Stimulated activated CD8-positive, alpha-beta memory T cell treated with anti-CD3 and anti-CD28 coated beads, Interleukin-12 subunit alpha, Interleukin-12 subunit beta, amount 100 ng/mL, for 24 hours (primary cell): ENCODE measurements around the gene GSTCD.

Experiments
- DNase-seq: peaks from one replicate; pipeline ENCODE4 v3.0.0-alpha.2; 2020; ENCODE audit errors: extremely low read depth

The GSTCD gene

DNA sequence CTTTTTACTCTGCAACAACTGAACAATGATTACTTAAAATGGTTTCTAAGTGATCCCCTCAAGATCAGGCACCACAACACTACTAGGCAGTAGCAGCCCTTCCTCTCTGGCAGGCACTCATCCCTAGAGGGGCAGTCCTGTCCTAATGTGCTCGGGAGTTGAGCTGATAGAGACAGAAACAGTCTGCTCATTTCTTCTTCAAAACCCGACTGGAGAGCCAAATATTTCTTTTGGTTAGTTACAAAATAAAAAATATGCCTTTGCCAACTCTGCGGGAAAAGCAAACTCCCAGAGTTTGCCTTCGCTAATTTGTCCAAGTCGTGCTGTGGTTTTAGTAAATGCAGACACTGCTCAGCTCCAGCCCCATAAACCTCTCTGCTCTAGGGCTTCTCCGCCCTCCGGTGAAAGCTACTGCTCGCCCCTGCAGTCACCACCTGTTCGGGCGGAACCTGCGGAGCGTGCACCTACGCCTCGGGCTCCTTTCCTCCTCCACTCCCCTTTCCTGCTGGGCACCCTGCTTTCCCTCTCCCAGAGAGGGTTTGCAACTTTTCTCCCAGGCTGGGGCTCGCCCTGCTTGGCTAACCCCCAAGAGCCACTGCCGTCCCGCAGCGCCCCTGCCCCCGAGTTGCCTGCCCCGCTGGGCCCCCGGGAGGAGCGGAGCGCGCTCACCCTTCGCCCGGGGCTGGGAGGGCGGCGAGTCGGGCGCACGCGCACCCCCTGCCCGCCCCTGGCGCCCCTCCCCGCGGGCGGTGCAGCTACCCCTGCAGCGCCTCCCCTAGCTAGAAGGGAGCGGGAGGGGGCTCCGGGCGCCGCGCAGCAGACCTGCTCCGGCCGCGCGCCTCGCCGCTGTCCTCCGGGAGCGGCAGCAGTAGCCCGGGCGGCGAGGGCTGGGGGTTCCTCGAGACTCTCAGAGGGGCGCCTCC is 186.3 kb downstream of the GSTCD start, which contains the start of gene NPNT:
Gene NPNT, plus strand, starts transcription at position 812 of the 923 bp plus-strand sequence. CDS start 182 bp downstream, outside the sequence.
- no peak for DNase-seq

DNA sequence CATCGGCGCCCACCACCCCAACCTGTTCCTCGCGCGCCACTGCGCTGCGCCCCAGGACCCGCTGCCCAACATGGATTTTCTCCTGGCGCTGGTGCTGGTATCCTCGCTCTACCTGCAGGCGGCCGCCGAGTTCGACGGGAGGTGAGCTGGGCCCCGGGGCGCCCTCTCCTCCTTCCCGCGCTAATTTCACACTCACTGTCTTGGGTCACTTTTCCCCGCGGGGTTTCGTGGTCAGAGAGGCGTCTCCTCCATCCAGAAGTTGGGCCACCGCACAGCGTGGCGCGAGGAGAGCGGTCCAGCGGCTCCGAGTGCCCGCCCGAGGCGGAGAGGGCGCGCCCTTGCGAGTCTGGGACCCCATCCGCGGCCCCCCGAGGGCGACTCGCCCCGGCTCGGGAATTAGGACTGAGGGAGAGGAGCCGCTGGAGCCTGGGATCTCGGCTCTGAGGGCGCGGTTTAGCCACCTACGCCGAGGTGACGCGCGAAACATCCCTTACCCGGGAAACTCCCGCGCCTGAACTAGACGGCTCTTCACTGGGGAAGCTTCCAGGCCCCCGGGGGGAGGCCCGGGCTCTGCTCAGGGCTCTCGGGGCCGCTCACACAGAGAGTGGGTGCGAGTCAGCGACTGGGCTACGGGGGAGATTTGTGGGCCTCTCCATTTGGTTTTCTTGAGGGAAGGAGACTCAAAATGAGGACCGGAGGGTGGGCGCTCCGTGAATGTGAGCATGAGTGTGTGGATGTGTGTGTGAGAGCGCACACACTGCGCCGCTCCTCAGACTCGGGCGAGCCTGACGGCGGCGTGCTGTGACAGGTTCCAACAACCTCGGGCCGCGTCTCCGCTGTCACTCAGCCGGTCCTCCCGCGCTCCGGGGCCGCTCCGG is 187.2 kb downstream of the GSTCD start:
- no peak for DNase-seq

DNA sequence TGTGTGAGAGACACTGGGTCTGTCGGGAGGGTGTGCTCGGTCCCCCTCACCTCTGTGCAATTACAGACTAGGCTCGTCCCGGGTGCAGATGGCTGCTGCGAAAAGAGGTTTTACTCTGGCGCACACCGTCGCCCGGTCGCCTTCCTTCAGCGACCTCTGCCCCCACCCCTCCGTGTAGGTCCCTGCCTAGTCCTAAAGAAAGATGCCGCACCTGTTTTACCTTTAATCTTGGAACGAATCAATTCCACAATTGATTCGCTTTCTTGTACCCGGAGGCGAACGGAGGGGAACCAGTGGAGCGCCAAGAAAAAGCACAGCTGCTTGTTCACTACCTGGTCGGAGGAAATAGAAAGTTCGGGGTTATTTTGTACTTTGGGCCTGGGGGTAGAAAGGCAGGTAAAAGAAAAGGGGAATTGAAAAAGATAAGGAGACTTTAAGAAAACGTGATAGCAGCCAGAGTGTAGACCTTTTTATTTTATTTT is 187.9 kb downstream of the GSTCD start:
- DNase-seq: no peak
